ENCODE measurements around the gene TMEFF2.

TMEFF2 gene

GRCh38 chr2:191938779-191939178 lies 256.0 kb downstream of the TMEFF2 start:
- Histone ChIP-seq H3K9ac (ENCODE audit: low read depth, low read length) (no peak overlapping the region), H3K27me3 (ENCODE audit: control insufficient read depth, insufficient read depth, low read length) (no peaks in the 10 kb centered on the region), H3K36me3 (ENCODE audit: control insufficient read depth, insufficient read depth, low read length) (no peaks in the 10 kb centered on the region), H3K4me3 (ENCODE audit: low read depth, low read length) (no peak overlapping the region), H3K4me1 (ENCODE audit: control insufficient read depth, insufficient read depth, low read length) (no peaks in the 10 kb centered on the region), H3K9me3 (ENCODE audit: control insufficient read depth, insufficient read depth, low read length) (no peaks in the 10 kb centered on the region)

GRCh38 chr2:191936882-191937405 lies 257.8 kb downstream of the TMEFF2 start:
- Histone ChIP-seq H3K4me3 (ENCODE audit: low read depth, low read length) (no peak overlapping the region), H3K9ac (ENCODE audit: low read depth, low read length) (no peak overlapping the region), H3K4me1 (ENCODE audit: control insufficient read depth, insufficient read depth, low read length) (no peaks in the 10 kb centered on the region), H3K27me3 (ENCODE audit: control insufficient read depth, insufficient read depth, low read length) (no peaks in the 10 kb centered on the region), H3K9me3 (ENCODE audit: control insufficient read depth, insufficient read depth, low read length) (no peaks in the 10 kb centered on the region), H3K36me3 (ENCODE audit: control insufficient read depth, insufficient read depth, low read length) (no peaks in the 10 kb centered on the region)

GRCh38 chr2:191935247-191935646 lies 259.5 kb downstream of the TMEFF2 start:
- Histone ChIP-seq H3K4me1 (ENCODE audit: control insufficient read depth, insufficient read depth, low read length) (no peaks in the 10 kb centered on the region), H3K27me3 (ENCODE audit: control insufficient read depth, insufficient read depth, low read length) (no peaks in the 10 kb centered on the region), H3K4me3 (ENCODE audit: low read depth, low read length) (no peak overlapping the region), H3K36me3 (ENCODE audit: control insufficient read depth, insufficient read depth, low read length) (no peaks in the 10 kb centered on the region), H3K9me3 (ENCODE audit: control insufficient read depth, insufficient read depth, low read length) (no peaks in the 10 kb centered on the region), H3K9ac (ENCODE audit: low read depth, low read length) (no peak overlapping the region)

GRCh38 chr2:191933307-191934105 lies 261.2 kb downstream of the TMEFF2 start:
- Histone ChIP-seq H3K4me1 (ENCODE audit: control insufficient read depth, insufficient read depth, low read length) (no peaks in the 10 kb centered on the region), H3K9ac (ENCODE audit: low read depth, low read length) (no peak overlapping the region), H3K9me3 (ENCODE audit: control insufficient read depth, insufficient read depth, low read length) (no peaks in the 10 kb centered on the region), H3K27me3 (ENCODE audit: control insufficient read depth, insufficient read depth, low read length) (no peaks in the 10 kb centered on the region), H3K4me3 (ENCODE audit: low read depth, low read length) (no peak overlapping the region), H3K36me3 (ENCODE audit: control insufficient read depth, insufficient read depth, low read length) (no peaks in the 10 kb centered on the region)

GRCh38 chr2:191932286-191932685 lies 262.4 kb downstream of the TMEFF2 start:
- Histone ChIP-seq H3K9me3 (ENCODE audit: control insufficient read depth, insufficient read depth, low read length) (no peaks in the 10 kb centered on the region), H3K36me3 (ENCODE audit: control insufficient read depth, insufficient read depth, low read length) (no peaks in the 10 kb centered on the region), H3K27me3 (ENCODE audit: control insufficient read depth, insufficient read depth, low read length) (no peaks in the 10 kb centered on the region), H3K4me3 (ENCODE audit: low read depth, low read length) (no peak overlapping the region), H3K9ac (ENCODE audit: low read depth, low read length) (no peak overlapping the region), H3K4me1 (ENCODE audit: control insufficient read depth, insufficient read depth, low read length) (peaks cover 8% of the 10 kb centered on the region)

GRCh38 chr2:191931329-191931728 lies 263.4 kb downstream of the TMEFF2 start:
- H3K36me3 ChIP-seq (ENCODE audit: control insufficient read depth, insufficient read depth, low read length): no peaks in the 10 kb centered on the region
- H3K9me3 ChIP-seq (ENCODE audit: control insufficient read depth, insufficient read depth, low read length): no peaks in the 10 kb centered on the region
- H3K27me3 ChIP-seq (ENCODE audit: control insufficient read depth, insufficient read depth, low read length): no peaks in the 10 kb centered on the region
- H3K4me3 ChIP-seq (ENCODE audit: low read depth, low read length): no peak overlapping the region
- H3K4me1 ChIP-seq (ENCODE audit: control insufficient read depth, insufficient read depth, low read length): peaks cover 8% of the 10 kb centered on the region
- H3K9ac ChIP-seq (ENCODE audit: low read depth, low read length): no peak overlapping the region

GRCh38 chr2:191930205-191930604 lies 264.5 kb downstream of the TMEFF2 start:
- H3K4me3 ChIP-seq (ENCODE audit: low read depth, low read length): no peak overlapping the region
- H3K9ac ChIP-seq (ENCODE audit: low read depth, low read length): no peak overlapping the region
- H3K27me3 ChIP-seq (ENCODE audit: control insufficient read depth, insufficient read depth, low read length): no peaks in the 10 kb centered on the region

GRCh38 chr2:191929288-191929687 lies 265.4 kb downstream of the TMEFF2 start:
- no peaks in the 10 kb centered on the region for H3K27me3 ChIP-seq (ENCODE audit: control insufficient read depth, insufficient read depth, low read length)
- no peak overlapping the region for H3K9ac ChIP-seq (ENCODE audit: low read depth, low read length)
- H3K4me1 ChIP-seq (ENCODE audit: control insufficient read depth, insufficient read depth, low read length): peaks cover 8% of the 10 kb centered on the region
- no peak overlapping the region for H3K4me3 ChIP-seq (ENCODE audit: low read depth, low read length)
- no peaks in the 10 kb centered on the region for H3K9me3 ChIP-seq (ENCODE audit: control insufficient read depth, insufficient read depth, low read length)
- H3K36me3 ChIP-seq (ENCODE audit: control insufficient read depth, insufficient read depth, low read length): no peaks in the 10 kb centered on the region

More at GRCh38 chr2:191930205-191930604, 264.5 kb downstream of the TMEFF2 start:
- no peaks in the 10 kb centered on the region for H3K36me3 ChIP-seq (ENCODE audit: control insufficient read depth, insufficient read depth, low read length)
- no peaks in the 10 kb centered on the region for H3K9me3 ChIP-seq (ENCODE audit: control insufficient read depth, insufficient read depth, low read length)
- peaks cover 8% of the 10 kb centered on the region for H3K4me1 ChIP-seq (ENCODE audit: control insufficient read depth, insufficient read depth, low read length)

GRCh38 chr2:191927991-191928390 lies 266.7 kb downstream of the TMEFF2 start:
- Histone ChIP-seq H3K27me3 (ENCODE audit: control insufficient read depth, insufficient read depth, low read length) (no peaks in the 10 kb centered on the region), H3K36me3 (ENCODE audit: control insufficient read depth, insufficient read depth, low read length) (no peaks in the 10 kb centered on the region), H3K9me3 (ENCODE audit: control insufficient read depth, insufficient read depth, low read length) (no peaks in the 10 kb centered on the region), H3K9ac (ENCODE audit: low read depth, low read length) (no peak overlapping the region), H3K4me3 (ENCODE audit: low read depth, low read length) (no peak overlapping the region), H3K4me1 (ENCODE audit: control insufficient read depth, insufficient read depth, low read length) (peaks cover 8% of the 10 kb centered on the region)

GRCh38 chr2:191927319-191927867 lies 267.3 kb downstream of the TMEFF2 start:
- Histone ChIP-seq H3K27me3 (ENCODE audit: control insufficient read depth, insufficient read depth, low read length) (no peaks in the 10 kb centered on the region), H3K36me3 (ENCODE audit: control insufficient read depth, insufficient read depth, low read length) (no peaks in the 10 kb centered on the region), H3K9ac (ENCODE audit: low read depth, low read length) (no peak overlapping the region), H3K4me3 (ENCODE audit: low read depth, low read length) (no peak overlapping the region), H3K4me1 (ENCODE audit: control insufficient read depth, insufficient read depth, low read length) (peaks cover 8% of the 10 kb centered on the region), H3K9me3 (ENCODE audit: control insufficient read depth, insufficient read depth, low read length) (no peaks in the 10 kb centered on the region)

GRCh38 chr2:191926671-191927070 lies 268.1 kb downstream of the TMEFF2 start:
- Histone ChIP-seq H3K4me3 (ENCODE audit: low read depth, low read length) (no peak overlapping the region), H3K9ac (ENCODE audit: low read depth, low read length) (no peak overlapping the region), H3K4me1 (ENCODE audit: control insufficient read depth, insufficient read depth, low read length) (peaks cover 8% of the 10 kb centered on the region), H3K27me3 (ENCODE audit: control insufficient read depth, insufficient read depth, low read length) (no peaks in the 10 kb centered on the region), H3K36me3 (ENCODE audit: control insufficient read depth, insufficient read depth, low read length) (no peaks in the 10 kb centered on the region), H3K9me3 (ENCODE audit: control insufficient read depth, insufficient read depth, low read length) (no peaks in the 10 kb centered on the region)

GRCh38 chr2:191923652-191923997 lies 271.1 kb downstream of the TMEFF2 start:
- Histone ChIP-seq H3K4me3 (ENCODE audit: low read depth, low read length) (no peak overlapping the region), H3K4me1 (ENCODE audit: control insufficient read depth, insufficient read depth, low read length) (peaks cover 8% of the 10 kb centered on the region), H3K27me3 (ENCODE audit: control insufficient read depth, insufficient read depth, low read length) (no peaks in the 10 kb centered on the region), H3K9me3 (ENCODE audit: control insufficient read depth, insufficient read depth, low read length) (no peaks in the 10 kb centered on the region), H3K9ac (ENCODE audit: low read depth, low read length) (no peak overlapping the region), H3K36me3 (ENCODE audit: control insufficient read depth, insufficient read depth, low read length) (no peaks in the 10 kb centered on the region)

Measured in iPS-15b (cell line).